ENCODE data around the gene DNAJC5. TPM values are rescaled to one million over a fixed set of nuclear protein-coding genes. Genes with fewer than 3 reads are reported as not detected.
"Not testable (repeated sequence)": the region's sequence is repeated elsewhere in the genome, so short reads cannot be mapped to it uniquely, and the experiment has no call there.

The DNAJC5 gene
- total RNA-seq, 2 donors from 2014 or later, result 55.3 to 79.4 TPM

GRCh38 chr20:63958964-63959698 lies 64.2 kb downstream of the DNAJC5 start:
- ATAC-seq, result no peak
- DNase-seq, result no peak
- intact Hi-C loops (cut with DNase I, micrococcal nuclease), result no loop called here

- DNase-seq (no peak), ATAC-seq (no peak)
- intact Hi-C loops (cut with DNase I, micrococcal nuclease), result no loop called here
Measured at GRCh38 chr20:63959699-63960075, 64.8 kb downstream of the DNAJC5 start.

GRCh38 chr20:63960654-63961621 lies 66.0 kb downstream of the DNAJC5 start:
- ATAC-seq; DNase-seq; intact Hi-C loops (cut with DNase I, micrococcal nuclease): not testable (repeated sequence)

- intact Hi-C loops (cut with DNase I, micrococcal nuclease), result no loop called here
- ATAC-seq (no peak), DNase-seq (peak in 1 of 2 donors; percentile 8)
Measured at GRCh38 chr20:63961664-63962425, 66.9 kb downstream of the DNAJC5 start.

- peak in 1 of 2 donors; percentile 5 for DNase-seq
- intact Hi-C loops (cut with DNase I, micrococcal nuclease), result no loop called here
- no peak for ATAC-seq
Measured at GRCh38 chr20:63962426-63963347, 67.8 kb downstream of the DNAJC5 start.

GRCh38 chr20:63963348-63963741 lies 68.4 kb downstream of the DNAJC5 start:
- DNase-seq, result peak; percentile 4 to 24
- ATAC-seq, result no peak
- intact Hi-C loops (cut with DNase I, micrococcal nuclease), result no loop called here

GRCh38 chr20:63963784-63964301 lies 68.9 kb downstream of the DNAJC5 start:
- DNase-seq (peak in 1 of 2 donors; percentile 21), ATAC-seq (no peak)
- intact Hi-C loops (cut with DNase I, micrococcal nuclease), result no loop called here

- intact Hi-C loops (cut with DNase I, micrococcal nuclease), result no loop called here
- ATAC-seq (no peak), DNase-seq (peak in 1 of 2 donors; percentile 23)
Measured at GRCh38 chr20:63964412-63964811, 69.5 kb downstream of the DNAJC5 start.

GRCh38 chr20:63966172-63966943 lies 71.4 kb downstream of the DNAJC5 start:
- no peak for ATAC-seq
- intact Hi-C loops (cut with DNase I, micrococcal nuclease), result no loop called here
- DNase-seq, result no peak

- intact Hi-C loops (cut with DNase I, micrococcal nuclease), result no loop called here
- DNase-seq (peak in 1 of 2 donors; percentile 16), ATAC-seq (no peak)
Measured at GRCh38 chr20:63966944-63967322, 72.0 kb downstream of the DNAJC5 start.

GRCh38 chr20:63967330-63968135 lies 72.6 kb downstream of the DNAJC5 start:
- intact Hi-C loops (cut with DNase I, micrococcal nuclease), result no loop called here
- ATAC-seq (no peak), DNase-seq (peak in 1 of 2 donors; percentile 22)

- ATAC-seq (no peak), DNase-seq (peak in 1 of 2 donors; percentile 22)
- intact Hi-C loops (cut with DNase I, micrococcal nuclease), result no loop called here
Measured at GRCh38 chr20:63968136-63968927, 73.4 kb downstream of the DNAJC5 start.

- intact Hi-C loops (cut with DNase I, micrococcal nuclease), result no loop called here
- ATAC-seq (no peak), DNase-seq (peak in 1 of 2 donors; percentile 27)
Measured at GRCh38 chr20:63968928-63969760, 74.2 kb downstream of the DNAJC5 start.

- intact Hi-C loops (cut with DNase I, micrococcal nuclease), result loop anchor here (5.0 to 10.0 kb wide), 3 partner anchors 65 to 435 kb away; partner anchors contain the start of gene PTK6 (in 2 of the 2)
- DNase-seq (peak; percentile 36 to 64), ATAC-seq (no peak)
Measured at GRCh38 chr20:63969838-63970713, 75.2 kb downstream of the DNAJC5 start, which contains the start of gene ZNF512B. TSS of gene ZNF512B (minus strand) at chr20:63969930. CDS start at chr20:63967950, 1,980 bp downstream.
